Suppressor macrophage (primary cell): ENCODE measurements around the gene HIRIP3.
"Not testable (repeated sequence)": the region's sequence is repeated elsewhere in the genome, so short reads cannot be mapped to it uniquely, and the experiment has no call there.

ENCODE experiments used
- DNase-seq, 4 experiments: peaks; one replicate each; pipeline ENCODE4 v3.0.0-alpha.2; 2020 to 2022

The HIRIP3 gene

DNA sequence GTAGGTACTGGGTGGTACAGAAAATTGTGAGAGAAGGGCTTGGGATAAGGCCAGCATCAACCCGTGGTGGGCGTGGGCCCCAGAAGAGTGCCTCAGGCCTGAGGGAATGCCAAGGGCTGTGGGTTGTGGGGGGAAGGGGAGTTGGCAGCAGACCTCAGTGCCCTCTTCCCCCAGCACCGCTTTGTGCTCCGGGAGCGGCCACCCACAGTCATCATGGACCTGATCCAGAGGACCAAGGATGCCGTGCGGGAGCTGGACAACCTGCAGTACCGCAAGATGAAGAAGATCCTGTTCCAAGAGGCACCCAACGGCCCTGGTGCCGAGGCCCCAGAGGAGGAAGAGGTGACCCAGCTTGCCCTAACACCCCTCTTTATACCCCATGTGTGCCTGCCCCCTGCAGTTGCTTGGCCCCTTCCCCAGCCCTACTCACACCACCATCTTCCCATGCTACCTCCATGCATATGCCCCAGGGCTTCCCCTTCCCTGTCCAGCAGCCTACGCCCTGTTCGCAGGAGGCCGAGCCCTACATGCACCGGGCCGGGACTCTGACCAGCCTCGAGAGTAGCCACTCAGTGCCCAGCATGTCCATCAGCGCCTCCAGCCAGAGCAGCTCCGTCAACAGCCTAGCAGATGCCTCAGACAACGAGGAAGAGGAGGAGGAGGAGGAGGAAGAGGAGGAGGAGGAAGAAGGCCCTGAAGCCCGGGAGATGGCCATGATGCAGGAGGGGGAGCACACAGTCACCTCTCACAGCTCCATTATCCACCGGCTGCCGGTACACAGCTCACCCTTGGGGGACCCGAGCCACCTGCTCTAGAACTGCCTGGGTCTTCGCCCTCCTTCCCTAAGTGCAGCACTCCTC, 12.6 kb downstream of the HIRIP3 start:
- DNase-seq = no peak

- DNase-seq = no peak
Measured at GRCh38 chr16:29978564-29979270, 16.7 kb downstream of the HIRIP3 start.

GRCh38 chr16:29978081-29978480, 17.3 kb downstream of the HIRIP3 start:
- no peak for DNase-seq

GRCh38 chr16:29977063-29977825, 18.2 kb downstream of the HIRIP3 start:
- no peak for DNase-seq

DNA sequence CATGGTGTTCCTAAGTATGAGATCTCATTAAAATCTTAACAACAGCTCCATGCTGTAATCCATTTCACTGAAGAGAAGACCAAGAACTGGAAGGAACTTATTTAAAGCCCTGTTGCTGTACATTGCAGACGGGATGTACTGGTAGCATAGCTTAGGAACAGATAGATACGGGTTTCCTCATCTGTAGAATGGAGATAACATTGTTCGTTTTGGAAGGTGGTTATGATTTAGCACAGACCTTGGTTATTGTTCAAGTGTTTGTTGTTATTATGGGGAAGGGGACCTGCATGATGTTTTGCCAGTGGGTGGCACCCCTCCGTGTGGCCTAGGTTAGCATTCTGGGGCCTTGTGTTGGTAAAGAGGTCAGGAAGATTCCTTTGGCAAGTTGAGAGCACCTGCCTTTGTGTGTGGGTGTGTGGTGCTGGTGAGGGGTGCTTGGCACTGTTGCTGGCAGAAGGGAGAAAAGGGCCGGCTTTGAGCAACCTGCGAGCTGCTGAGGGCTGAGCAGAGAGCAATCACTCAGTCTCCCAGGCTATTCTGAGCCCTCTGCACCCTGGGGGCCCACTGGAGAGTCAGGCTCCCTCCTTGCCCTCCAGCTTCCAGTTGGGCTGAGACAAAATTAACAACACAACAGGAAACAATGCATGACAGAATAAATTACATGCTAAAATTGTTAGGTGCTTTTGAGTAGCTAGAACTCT, 19.5 kb downstream of the HIRIP3 start:
- DNase-seq = no peak

- no peak for DNase-seq
Measured at GRCh38 chr16:29975134-29975538, 20.3 kb downstream of the HIRIP3 start.

DNA sequence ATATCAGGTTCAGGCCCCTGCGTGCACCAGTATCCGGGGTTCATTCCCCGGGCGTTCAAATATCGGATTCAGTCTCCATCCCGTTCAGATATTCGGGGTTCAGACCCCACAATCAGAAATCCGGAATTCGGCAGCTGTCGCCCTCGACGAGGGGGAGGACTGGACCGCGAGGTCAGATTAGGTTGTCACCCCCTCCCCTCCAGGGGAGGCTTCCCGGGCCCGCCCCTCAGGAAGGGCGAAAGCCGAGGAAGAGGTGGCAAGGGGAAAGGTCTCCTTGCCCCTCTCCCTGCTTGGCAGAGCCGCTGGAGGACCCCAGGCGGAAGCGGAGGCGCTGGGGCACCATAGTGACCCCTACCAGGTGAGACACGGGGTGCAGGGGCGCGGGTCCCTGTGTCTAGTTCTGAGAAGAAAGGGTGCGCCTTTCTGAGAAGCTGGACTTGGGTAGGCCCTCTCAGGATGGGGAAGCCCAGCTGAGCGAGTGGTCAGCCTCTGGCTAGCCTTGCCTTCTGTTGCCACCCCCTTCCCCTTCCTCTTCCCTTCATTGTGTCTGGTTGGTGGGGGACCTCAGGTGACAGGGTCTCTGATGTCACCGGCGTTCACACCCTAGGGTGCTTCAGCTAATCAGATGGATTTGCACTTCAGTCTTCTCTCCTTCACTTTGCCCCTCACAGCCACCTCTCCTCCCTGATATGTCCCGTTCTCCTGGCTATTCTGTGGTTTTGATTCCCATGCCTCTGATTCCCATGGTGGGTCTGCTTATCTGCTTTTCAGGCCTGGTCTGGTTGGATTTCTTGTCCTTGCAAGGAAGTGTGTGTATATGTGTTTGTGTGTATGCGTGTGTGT, 20.9 kb downstream of the HIRIP3 start:
- peak; percentile 71 to 83 (median 77) for DNase-seq

- DNase-seq = peak; percentile 99 to 100 (median 99)
Measured at GRCh38 chr16:29973384-29974246, 21.8 kb downstream of the HIRIP3 start, which contains the start of gene TAOK2. TAOK2 (plus strand) TSS chr16:29973868; CDS start chr16:29977773, 3,905 bp downstream.

- no peak for DNase-seq
Measured at GRCh38 chr16:29972992-29973383, 22.4 kb downstream of the HIRIP3 start.

DNA sequence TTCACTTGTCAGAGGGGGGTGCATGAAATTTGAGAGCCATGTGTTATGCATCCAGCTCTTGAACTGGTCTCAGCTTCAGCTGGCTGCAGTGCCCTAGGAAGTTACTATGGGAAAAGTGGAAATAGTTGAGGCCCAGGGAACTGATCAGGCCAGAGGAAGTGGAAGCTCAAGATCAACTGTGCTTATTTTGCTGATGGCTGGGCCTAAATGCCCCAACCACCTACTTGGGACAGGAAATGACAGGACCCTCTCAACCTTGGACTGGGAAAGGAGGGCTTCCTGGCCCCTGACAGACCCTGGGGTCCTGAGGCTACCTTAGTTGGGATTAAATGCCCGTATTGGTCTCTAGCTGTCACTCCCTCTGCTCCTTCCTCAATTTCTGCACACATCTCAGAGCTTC, 22.9 kb downstream of the HIRIP3 start:
- peak in 1 of 4 experiments; percentile 17 for DNase-seq

DNA sequence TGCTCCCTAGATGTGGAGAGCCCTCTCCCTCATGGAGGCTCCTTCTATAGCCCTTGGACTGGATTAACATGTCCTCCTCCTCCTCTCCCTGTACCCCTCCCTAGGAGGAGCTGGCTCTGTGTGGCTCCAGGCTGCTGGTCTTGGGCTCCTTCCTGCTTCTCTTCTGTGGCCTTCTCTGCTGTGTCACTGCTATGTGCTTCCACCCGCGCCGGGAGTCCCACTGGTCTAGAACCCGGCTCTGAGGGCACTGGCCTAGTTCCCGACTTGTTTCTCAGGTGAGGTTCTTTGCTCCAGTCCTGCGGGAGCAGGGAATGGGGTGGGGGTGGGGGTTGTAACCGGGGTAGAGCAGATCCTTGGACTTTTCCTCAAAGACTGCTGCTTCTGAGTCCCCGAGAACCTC, 24.1 kb downstream of the HIRIP3 start:
- no peak for DNase-seq

- no peak for DNase-seq
Measured at GRCh38 chr16:29968205-29968604, 27.2 kb downstream of the HIRIP3 start.

- no peak for DNase-seq
Measured at GRCh38 chr16:29963021-29963743, 32.2 kb downstream of the HIRIP3 start.

GRCh38 chr16:29962344-29962994, 32.9 kb downstream of the HIRIP3 start:
- peak; percentile 69 to 81 (median 76) for DNase-seq

DNA sequence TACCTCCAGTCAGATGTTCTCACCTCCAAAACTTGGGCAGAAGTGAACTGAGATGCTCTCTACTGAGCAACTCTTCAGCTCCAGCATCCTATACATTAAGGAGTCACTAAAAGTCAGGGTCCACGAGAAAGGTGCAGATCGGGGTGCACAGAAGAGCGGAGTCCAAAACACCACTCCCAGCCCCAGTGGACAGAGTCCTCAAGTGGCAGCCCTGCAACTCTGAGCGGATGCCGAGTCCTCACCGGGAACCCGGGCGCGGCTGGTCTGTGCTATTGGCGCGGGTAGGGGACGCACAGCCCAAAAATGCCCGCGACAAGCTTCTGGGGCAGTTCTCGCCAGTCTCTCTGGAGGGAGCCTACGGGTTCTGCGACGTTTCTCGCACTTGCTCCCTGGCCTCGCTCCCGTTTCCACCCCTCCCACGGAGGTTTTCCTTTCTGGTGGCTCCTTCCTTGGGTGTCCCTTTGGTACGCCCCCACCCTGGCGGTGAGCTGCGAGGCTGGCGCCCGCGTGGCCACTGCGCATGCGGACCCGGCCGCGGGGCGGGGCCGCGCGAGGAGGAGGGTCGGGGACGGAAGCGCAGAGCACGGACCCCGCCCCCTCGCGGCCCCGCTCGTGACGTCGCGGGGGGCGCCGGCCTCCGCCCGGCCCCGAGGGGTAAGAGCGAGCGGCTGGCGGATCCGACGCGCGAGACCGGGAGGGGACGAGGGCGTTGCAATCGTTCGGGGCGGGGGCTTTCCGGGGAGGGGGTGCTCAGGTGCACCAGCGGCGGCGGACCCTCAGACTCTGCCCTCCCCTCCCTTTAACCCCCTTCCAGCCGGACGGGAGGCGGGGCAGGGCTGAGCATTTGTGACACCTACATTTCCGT, 33.7 kb downstream of the HIRIP3 start, which contains the start of gene TMEM219:
TMEM219 (plus strand) TSS at position 601 of the 865 bp plus-strand sequence. CDS start 1,065 bp downstream, outside the sequence.
- DNase-seq = peak; percentile 95 to 98 (median 98)

- peak in 1 of 4 experiments; percentile 5 for DNase-seq
Measured at GRCh38 chr16:29961127-29961478, 34.3 kb downstream of the HIRIP3 start.

DNA sequence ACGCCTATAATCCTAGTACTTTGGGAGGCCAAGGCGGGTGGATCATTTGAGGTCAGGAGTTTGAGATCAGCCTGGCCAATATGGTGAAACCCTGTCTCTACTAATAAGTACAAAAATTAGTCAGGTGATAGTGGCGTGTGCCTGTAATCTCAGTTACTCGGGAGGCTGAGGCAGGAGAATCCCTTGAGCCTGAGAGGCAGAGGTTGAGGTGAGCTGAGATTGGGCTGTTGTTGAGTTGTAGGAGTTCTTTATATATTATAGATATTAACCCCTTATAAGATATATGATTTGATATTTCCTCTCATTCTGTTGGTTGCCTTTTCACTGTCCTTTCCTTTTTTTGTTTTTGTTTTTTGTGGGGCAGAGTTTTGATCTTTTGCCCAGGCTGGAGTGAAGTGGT, 35.6 kb downstream of the HIRIP3 start:
- not testable (repeated sequence) for DNase-seq

GRCh38 chr16:29959293-29959692, 36.1 kb downstream of the HIRIP3 start:
- no peak for DNase-seq
